Liver (tissue), 9 donors: Measurements from ENCODE around the gene WIPF2. TPM values are rescaled to one million over a fixed set of nuclear protein-coding genes. Genes with fewer than 3 reads are reported as not detected.
A peak's percentile ranks its signal among the peaks of the same experiment; 100 is the strongest.

Source experiments
- DNase-seq: peaks from one replicate; pipeline ENCODE4 v3.0.0-alpha.2; 2017; ENCODE audit warnings: low spot score
- H3K27ac ChIP-seq, 2 donors: one replicate each; pipeline ENCODE4 v1.7.0; 2013; ENCODE audit warnings: inconsistent platforms in 2 of 2, low read length in 2 of 2, control low read depth in 1 of 2, low read depth in 1 of 2, mild to moderate bottlenecking in 1 of 2
- H3K27me3 ChIP-seq, 4 donors: one replicate each; pipeline versions ENCODE4 v1.6.1 to v1.7.0; 2013; ENCODE audit warnings: low read length in 3 of 4, inconsistent platforms in 1 of 4, mild to moderate bottlenecking in 1 of 4, moderate library complexity in 1 of 4; ENCODE audit not compliant: control insufficient read depth in 4 of 4, insufficient read depth in 4 of 4
- H3K36me3 ChIP-seq, 4 donors: one replicate each; pipeline versions ENCODE4 v1.6.1 to v1.7.0; 2013; ENCODE audit warnings: low read length in 3 of 4, mild to moderate bottlenecking in 3 of 4, low read depth in 1 of 4, moderate library complexity in 1 of 4; ENCODE audit not compliant: control insufficient read depth in 4 of 4, insufficient read depth in 3 of 4
- H3K4me1 ChIP-seq, 4 donors: one replicate each; pipeline versions ENCODE4 v1.6.1 to v1.7.0; 2013; ENCODE audit warnings: low read length in 3 of 4, mild to moderate bottlenecking in 3 of 4, moderate library complexity in 1 of 4; ENCODE audit not compliant: control insufficient read depth in 4 of 4, insufficient read depth in 4 of 4
- H3K4me3 ChIP-seq, 3 donors: one replicate each; pipeline versions ENCODE4 v1.6.1 to v1.7.0; 2013; ENCODE audit warnings: low read length in 3 of 3, control low read depth in 1 of 3, low read depth in 1 of 3, mild to moderate bottlenecking in 1 of 3
- H3K9ac ChIP-seq, 2 donors: one replicate each; pipeline ENCODE4 v1.7.0; 2013; ENCODE audit warnings: low read length in 2 of 2, mild to moderate bottlenecking in 2 of 2, moderate library complexity in 2 of 2, control low read depth in 1 of 2, low read depth in 1 of 2
- H3K9me3 ChIP-seq, 4 donors: one replicate each; pipeline versions ENCODE4 v1.6.1 to v1.7.0; 2013; ENCODE audit warnings: low read length in 3 of 4; ENCODE audit not compliant: control insufficient read depth in 4 of 4
- EGR1 ChIP-seq, 2 donors: IDR thresholded peaks; 2 replicates each; pipeline ENCODE4 v1.6.1; 2016 to 2018; ENCODE audit warnings: antibody characterized with exemption in 2 of 2, low read depth in 2 of 2
- FOXA1 ChIP-seq: IDR thresholded peaks from 2 replicates; pipeline ENCODE4 v1.6.1; 2016; ENCODE audit warnings: antibody characterized with exemption
- FOXA2 ChIP-seq: IDR thresholded peaks from 2 replicates; pipeline ENCODE4 v1.6.1; 2016; ENCODE audit warnings: antibody characterized with exemption
- GABPA ChIP-seq, 2 donors: IDR thresholded peaks in 1 of 2; conservative IDR thresholded peaks in 1 of 2; 2 replicates each; pipeline ENCODE4 v1.6.1; 2016; ENCODE audit warnings: antibody characterized with exemption in 2 of 2, mild to moderate bottlenecking in 1 of 2, moderate library complexity in 1 of 2
- HNF4A ChIP-seq, 2 donors: conservative IDR thresholded peaks; 2 replicates each; pipeline ENCODE4 v1.6.1; 2016; ENCODE audit warnings: antibody characterized with exemption in 2 of 2, mild to moderate bottlenecking in 2 of 2
- HNF4G ChIP-seq: IDR thresholded peaks from 2 replicates; pipeline ENCODE4 v1.6.1; 2016; ENCODE audit warnings: antibody characterized with exemption
- JUND ChIP-seq, 2 donors: IDR thresholded peaks; 2 replicates each; pipeline ENCODE4 v1.6.1; 2016; ENCODE audit warnings: antibody characterized with exemption in 2 of 2
- NR2F2 ChIP-seq: IDR thresholded peaks from 2 replicates; pipeline ENCODE4 v1.6.1; 2016; ENCODE audit warnings: antibody characterized with exemption
- RAD21 ChIP-seq, 2 donors: IDR thresholded peaks; 2 replicates each; pipeline ENCODE4 v1.6.1; 2016; ENCODE audit warnings: antibody characterized with exemption in 2 of 2, mild to moderate bottlenecking in 2 of 2
- RXRA ChIP-seq, 2 donors: IDR thresholded peaks; 2 replicates each; pipeline ENCODE4 v1.6.1; 2017 to 2018; ENCODE audit warnings: antibody characterized with exemption in 2 of 2, mild to moderate bottlenecking in 1 of 2
- SP1 ChIP-seq: IDR thresholded peaks from 2 replicates; pipeline ENCODE4 v1.6.1; 2018; ENCODE audit warnings: antibody characterized with exemption, mild to moderate bottlenecking
- TAF1 ChIP-seq: conservative IDR thresholded peaks from 2 replicates; pipeline ENCODE4 v1.6.1; 2016; ENCODE audit warnings: antibody characterized with exemption, mild to moderate bottlenecking
- YY1 ChIP-seq: IDR thresholded peaks from 2 replicates; pipeline ENCODE4 v1.6.1; 2016; ENCODE audit warnings: antibody characterized with exemption, mild to moderate bottlenecking
- WGBS: extraction: QIAGEN DNeasy Blood & Tissue Kit; methylation state at CpG from one replicate; pipeline ENCODE4 v1.1.7; 2013; 5-methylcytosine and 5-hydroxymethylcytosine counted together
- polyA plus RNA-seq, 2 donors: library from polyadenylated mRNA; stranded (reverse) in 1 of 2; unstranded in 1 of 2; fragments of 200-250 nt in 1 of 2; fragments of >200 nt in 1 of 2; fragmentation: Nextera tagmentation in 1 of 2; extraction: Ambion mirVana in 1 of 2; gene quantifications; one replicate each; pipeline versions ENCODE4 v1.2.1 to v1.2.3, GENCODE V29; 2013 to 2015
- total RNA-seq, 2 donors: library from RNA; depleted of rRNA; stranded (reverse); fragments of >200 nt; gene quantifications; one replicate each; pipeline ENCODE4 v1.2.3, GENCODE V29; 2014
- TF ChIP-seq, protein P1 (sequence below): IDR thresholded peaks from 2 replicates; pipeline ENCODE4 v1.6.1; 2016; ENCODE audit warnings: antibody characterized with exemption
- TF ChIP-seq, protein P2 (sequence below): fragments of 150-350 bp; IDR thresholded peaks from 2 replicates; pipeline ENCODE4 v1.5.1; 2017; ENCODE audit warnings: improper control_type of control experiment, low read depth, low read length; ENCODE audit not compliant: missing input control
- TF ChIP-seq, protein P3 (sequence below): IDR thresholded peaks from 2 replicates; pipeline ENCODE4 v1.6.1; 2016; ENCODE audit warnings: antibody characterized with exemption, mild to moderate bottlenecking
- TF ChIP-seq, protein P4 (sequence below): IDR thresholded peaks from 2 replicates; pipeline ENCODE4 v1.6.1; 2016; ENCODE audit warnings: antibody characterized with exemption
- donor health status: healthy.
- donor health status: healthy.
- donor health status: healthy.
- donor health status: healthy.
- donor health status: healthy.

Gene WIPF2
- total and polyA plus RNA-seq, 4 donors, result 4.4 to 5.6 (median 5.2) TPM

DNA sequence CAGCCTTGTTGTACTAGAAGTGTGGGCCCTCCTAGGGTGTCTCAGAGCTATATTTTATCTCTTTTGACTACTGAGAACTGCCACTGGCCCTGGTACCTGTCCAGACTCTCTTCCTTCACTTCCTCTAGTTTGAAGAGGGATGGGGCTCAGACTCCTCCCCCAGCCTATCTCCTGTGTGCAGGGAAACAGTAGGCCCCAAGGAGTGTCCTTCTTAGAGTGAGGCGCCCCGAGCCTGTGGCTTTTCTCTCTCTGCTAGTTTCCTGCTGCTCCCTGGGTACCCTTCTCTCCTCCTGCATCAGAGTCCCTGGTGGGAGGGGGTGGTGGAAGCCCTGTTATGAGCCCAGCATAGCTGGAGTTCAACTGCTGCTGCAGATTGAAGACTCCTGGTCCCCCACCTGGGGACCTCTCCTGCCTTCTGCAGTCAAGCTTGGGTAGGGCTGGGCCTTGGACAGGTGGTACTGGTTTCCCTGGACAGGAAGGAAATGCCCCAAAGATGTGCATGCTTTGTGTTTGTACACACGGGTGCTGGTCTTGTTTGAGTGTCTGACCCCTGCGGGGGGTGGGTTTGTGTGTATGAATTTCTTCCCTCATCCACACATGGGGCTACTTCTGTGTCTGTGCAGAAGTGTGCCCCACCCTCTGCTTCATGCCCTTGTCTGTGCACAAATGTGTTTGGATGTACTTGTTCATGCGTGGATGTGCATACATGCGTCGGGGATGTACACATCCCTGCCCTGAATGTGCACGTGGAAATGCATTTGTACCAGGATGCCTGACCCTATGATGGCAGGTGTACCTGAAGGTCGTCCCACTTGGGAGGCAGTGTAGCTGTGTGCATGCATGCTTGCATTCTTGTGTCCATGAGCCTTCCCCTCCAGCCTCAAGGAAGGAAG is 96.8 kb downstream of the WIPF2 start:
- Histone ChIP-seq H3K4me3 (no peak overlapping the region), H3K27ac (peak overlapping the region; percentile 78 to 94), H3K9me3 (no peaks in the 10 kb centered on the region), H3K9ac (peak overlapping the region in 1 of 2 donors; percentile 22), H3K27me3 (no peaks in the 10 kb centered on the region), H3K4me1 (peaks cover 45 to 83% (median 74%) of the 10 kb centered on the region in 4 donors), H3K36me3 (no peaks in the 10 kb centered on the region)
- no peak for DNase-seq
- TF ChIP-seq HNF4A (conservative IDR thresholded peaks at IDR 0.05), result no peak
- WGBS, result 66% methylated on average over 9 of the region's 9 CpGs

DNA sequence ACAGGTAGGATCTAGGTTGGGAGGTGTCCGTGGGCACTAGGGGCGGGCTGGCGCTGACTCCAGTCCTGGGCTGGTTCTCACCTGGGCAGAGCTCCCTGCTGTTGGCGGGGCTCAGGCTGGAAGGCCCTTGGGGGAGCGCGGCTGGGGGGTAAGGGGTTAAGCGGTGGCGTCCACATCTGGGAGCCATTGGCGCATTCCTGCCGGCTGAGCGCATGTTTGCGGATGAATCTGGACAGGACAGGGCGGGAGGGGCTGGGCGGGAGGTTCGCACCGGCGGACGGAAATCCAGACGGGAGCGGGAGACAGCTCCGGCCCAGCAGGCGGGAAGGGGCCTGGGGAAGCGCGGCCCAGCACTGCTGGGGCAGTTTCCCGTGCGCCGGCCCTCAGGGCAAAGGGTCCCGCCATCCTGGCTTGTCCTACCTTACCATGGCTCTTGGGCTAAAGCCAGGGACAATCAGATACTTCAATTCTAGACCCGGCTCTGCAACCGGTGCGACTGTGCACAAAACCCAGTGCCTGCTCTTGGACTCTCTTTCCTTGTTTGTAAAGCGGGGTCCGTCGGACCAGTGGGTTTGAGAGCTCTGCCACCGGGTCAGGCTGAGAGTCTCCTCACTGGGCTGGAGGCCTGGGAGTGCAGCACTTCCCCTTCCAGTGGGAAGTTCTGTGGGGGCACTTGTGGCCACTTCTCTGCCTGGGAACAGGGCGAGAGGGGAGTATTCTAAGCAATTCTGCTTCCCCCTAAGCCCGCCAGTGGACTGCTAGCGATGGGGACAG is 97.7 kb downstream of the WIPF2 start:
- Histone ChIP-seq H3K4me1 (peaks cover 44 to 83% (median 76%) of the 10 kb centered on the region in 4 donors), H3K9ac (peak overlapping the region in 1 of 2 donors; percentile 48), H3K36me3 (no peaks in the 10 kb centered on the region), H3K27ac (peak overlapping the region; percentile 78 to 94), H3K4me3 (peak overlapping the region in 1 of 3 donors; percentile 21), H3K27me3 (no peaks in the 10 kb centered on the region), H3K9me3 (no peaks in the 10 kb centered on the region)
- 16% methylated on average over 38 of the region's 38 CpGs for WGBS
- peak; percentile 18 to 21 for TF ChIP-seq RXRA (IDR thresholded peaks at IDR 0.05)
- no peak for TF ChIP-seq EGR1 (IDR thresholded peaks at IDR 0.05; ENCODE audit: low read depth in 2 of 2)
- TF ChIP-seq JUND (IDR thresholded peaks at IDR 0.05), result peak in 1 of 2 donors; percentile 19
- peak in 1 of 2 donors; percentile 11 for TF ChIP-seq HNF4A (conservative IDR thresholded peaks at IDR 0.05)
- TF ChIP-seq YY1, result peak; percentile 78
- TF ChIP-seq RAD21 (IDR thresholded peaks at IDR 0.05), result peak in 1 of 2 donors; percentile 22
- DNase-seq, result peak; percentile 58

DNA sequence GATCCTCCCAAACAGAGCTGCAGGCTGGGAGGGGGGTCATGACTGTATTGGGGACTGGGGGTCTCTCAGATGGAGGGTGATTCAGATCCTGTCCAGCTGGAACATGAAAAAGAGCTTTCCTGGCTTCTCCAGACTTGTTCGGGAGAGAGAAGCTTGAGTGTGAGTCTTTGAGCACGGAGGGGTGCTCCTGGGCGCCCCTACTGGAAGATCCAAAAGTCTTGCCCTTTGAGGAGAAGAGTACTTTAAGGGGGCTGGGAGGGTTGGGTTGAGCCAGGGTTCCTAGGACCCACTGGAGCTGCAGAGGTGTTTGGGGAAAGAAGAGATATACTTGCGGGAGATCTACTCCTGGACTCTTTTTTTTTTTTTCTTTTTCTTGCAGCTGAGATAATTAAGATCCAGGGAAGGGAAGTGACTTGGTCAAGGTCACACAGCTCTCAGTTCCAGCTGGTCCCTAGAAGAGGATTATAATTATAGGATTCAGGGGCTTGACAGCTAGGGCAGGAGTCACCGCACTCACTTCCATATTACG is 98.3 kb downstream of the WIPF2 start:
- no peaks in the 10 kb centered on the region for H3K27me3 ChIP-seq
- no peaks in the 10 kb centered on the region for H3K9me3 ChIP-seq
- peak overlapping the region; percentile 23 to 48 for H3K9ac ChIP-seq
- no peaks in the 10 kb centered on the region for H3K36me3 ChIP-seq
- peak overlapping the region in 1 of 3 donors; percentile 13 for H3K4me3 ChIP-seq
- peak; percentile 64 for DNase-seq
- no peak for TF ChIP-seq HNF4A (conservative IDR thresholded peaks at IDR 0.05)
- TF ChIP-seq FOXA2, result no peak
- TF ChIP-seq YY1, result no peak
- TF ChIP-seq RXRA (IDR thresholded peaks at IDR 0.05), result no peak
- TF ChIP-seq HNF4G, result no peak
- no peak for TF ChIP-seq RAD21 (IDR thresholded peaks at IDR 0.05)
- no peak for TF ChIP-seq TAF1
- TF ChIP-seq GABPA (IDR thresholded peaks at IDR 0.05 in 1 of 2, conservative IDR thresholded peaks at IDR 0.05 in 1 of 2), result no peak
- no peak for TF ChIP-seq SP1
- TF ChIP-seq FOXA1, result no peak
- TF ChIP-seq, protein P1, sequence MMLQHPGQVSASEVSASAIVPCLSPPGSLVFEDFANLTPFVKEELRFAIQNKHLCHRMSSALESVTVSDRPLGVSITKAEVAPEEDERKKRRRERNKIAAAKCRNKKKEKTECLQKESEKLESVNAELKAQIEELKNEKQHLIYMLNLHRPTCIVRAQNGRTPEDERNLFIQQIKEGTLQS, result no peak
- TF ChIP-seq, protein P2, sequence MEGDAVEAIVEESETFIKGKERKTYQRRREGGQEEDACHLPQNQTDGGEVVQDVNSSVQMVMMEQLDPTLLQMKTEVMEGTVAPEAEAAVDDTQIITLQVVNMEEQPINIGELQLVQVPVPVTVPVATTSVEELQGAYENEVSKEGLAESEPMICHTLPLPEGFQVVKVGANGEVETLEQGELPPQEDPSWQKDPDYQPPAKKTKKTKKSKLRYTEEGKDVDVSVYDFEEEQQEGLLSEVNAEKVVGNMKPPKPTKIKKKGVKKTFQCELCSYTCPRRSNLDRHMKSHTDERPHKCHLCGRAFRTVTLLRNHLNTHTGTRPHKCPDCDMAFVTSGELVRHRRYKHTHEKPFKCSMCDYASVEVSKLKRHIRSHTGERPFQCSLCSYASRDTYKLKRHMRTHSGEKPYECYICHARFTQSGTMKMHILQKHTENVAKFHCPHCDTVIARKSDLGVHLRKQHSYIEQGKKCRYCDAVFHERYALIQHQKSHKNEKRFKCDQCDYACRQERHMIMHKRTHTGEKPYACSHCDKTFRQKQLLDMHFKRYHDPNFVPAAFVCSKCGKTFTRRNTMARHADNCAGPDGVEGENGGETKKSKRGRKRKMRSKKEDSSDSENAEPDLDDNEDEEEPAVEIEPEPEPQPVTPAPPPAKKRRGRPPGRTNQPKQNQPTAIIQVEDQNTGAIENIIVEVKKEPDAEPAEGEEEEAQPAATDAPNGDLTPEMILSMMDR, result no peak
- TF ChIP-seq, protein P3, sequence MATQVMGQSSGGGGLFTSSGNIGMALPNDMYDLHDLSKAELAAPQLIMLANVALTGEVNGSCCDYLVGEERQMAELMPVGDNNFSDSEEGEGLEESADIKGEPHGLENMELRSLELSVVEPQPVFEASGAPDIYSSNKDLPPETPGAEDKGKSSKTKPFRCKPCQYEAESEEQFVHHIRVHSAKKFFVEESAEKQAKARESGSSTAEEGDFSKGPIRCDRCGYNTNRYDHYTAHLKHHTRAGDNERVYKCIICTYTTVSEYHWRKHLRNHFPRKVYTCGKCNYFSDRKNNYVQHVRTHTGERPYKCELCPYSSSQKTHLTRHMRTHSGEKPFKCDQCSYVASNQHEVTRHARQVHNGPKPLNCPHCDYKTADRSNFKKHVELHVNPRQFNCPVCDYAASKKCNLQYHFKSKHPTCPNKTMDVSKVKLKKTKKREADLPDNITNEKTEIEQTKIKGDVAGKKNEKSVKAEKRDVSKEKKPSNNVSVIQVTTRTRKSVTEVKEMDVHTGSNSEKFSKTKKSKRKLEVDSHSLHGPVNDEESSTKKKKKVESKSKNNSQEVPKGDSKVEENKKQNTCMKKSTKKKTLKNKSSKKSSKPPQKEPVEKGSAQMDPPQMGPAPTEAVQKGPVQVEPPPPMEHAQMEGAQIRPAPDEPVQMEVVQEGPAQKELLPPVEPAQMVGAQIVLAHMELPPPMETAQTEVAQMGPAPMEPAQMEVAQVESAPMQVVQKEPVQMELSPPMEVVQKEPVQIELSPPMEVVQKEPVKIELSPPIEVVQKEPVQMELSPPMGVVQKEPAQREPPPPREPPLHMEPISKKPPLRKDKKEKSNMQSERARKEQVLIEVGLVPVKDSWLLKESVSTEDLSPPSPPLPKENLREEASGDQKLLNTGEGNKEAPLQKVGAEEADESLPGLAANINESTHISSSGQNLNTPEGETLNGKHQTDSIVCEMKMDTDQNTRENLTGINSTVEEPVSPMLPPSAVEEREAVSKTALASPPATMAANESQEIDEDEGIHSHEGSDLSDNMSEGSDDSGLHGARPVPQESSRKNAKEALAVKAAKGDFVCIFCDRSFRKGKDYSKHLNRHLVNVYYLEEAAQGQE, result no peak
- TF ChIP-seq EGR1 (IDR thresholded peaks at IDR 0.05; ENCODE audit: low read depth in 2 of 2), result no peak
- TF ChIP-seq NR2F2, result no peak
- TF ChIP-seq, protein P4, sequence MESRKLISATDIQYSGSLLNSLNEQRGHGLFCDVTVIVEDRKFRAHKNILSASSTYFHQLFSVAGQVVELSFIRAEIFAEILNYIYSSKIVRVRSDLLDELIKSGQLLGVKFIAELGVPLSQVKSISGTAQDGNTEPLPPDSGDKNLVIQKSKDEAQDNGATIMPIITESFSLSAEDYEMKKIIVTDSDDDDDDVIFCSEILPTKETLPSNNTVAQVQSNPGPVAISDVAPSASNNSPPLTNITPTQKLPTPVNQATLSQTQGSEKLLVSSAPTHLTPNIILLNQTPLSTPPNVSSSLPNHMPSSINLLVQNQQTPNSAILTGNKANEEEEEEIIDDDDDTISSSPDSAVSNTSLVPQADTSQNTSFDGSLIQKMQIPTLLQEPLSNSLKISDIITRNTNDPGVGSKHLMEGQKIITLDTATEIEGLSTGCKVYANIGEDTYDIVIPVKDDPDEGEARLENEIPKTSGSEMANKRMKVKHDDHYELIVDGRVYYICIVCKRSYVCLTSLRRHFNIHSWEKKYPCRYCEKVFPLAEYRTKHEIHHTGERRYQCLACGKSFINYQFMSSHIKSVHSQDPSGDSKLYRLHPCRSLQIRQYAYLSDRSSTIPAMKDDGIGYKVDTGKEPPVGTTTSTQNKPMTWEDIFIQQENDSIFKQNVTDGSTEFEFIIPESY, result no peak
- peak overlapping the region; percentile 81 to 94 for H3K27ac ChIP-seq
- WGBS, result 17% methylated on average over 6 of the region's 6 CpGs
- H3K4me1 ChIP-seq, result peaks cover 43 to 83% (median 76%) of the 10 kb centered on the region in 4 donors
